Measurements from ENCODE around the gene ZNF385C.

Gene ZNF385C

DNA sequence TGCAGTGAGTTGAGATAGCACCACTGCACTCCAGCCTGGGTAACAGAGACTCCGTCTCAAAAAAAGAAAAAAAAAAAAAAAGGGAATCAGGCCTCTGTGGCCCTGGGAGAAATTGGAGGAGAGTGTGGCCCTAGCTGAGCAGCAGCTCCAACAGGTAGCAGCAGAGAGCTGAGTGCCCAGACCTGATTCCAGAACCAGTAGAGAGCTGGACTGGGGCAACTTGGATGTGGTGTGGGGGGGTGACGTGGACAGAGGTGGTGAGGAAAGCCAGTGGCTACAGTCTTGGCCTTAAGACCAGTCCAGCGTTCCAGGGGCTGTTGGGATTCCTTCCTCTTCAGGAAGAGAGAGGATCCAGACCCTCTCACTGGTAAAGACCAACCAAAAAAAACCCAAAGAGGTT is 26.0 kb upstream of the ZNF385C start:
- no peak for DNase-seq

GRCh38 chr17:42122371-42123303 is 24.4 kb upstream of the ZNF385C start, which contains the start of gene HSPB9:
Gene HSPB9, plus strand, starts transcription at chr17:42122804. Its CDS starts 47 bp downstream, at chr17:42122851.
- no peak for DNase-seq

GRCh38 chr17:42120770-42121769 is 22.8 kb upstream of the ZNF385C start, which contains the start of gene KAT2A:
Gene KAT2A, minus strand, starts transcription at chr17:42121367. Its CDS starts 63 bp downstream, at chr17:42121304.
- peak; percentile 90 for DNase-seq

DNA sequence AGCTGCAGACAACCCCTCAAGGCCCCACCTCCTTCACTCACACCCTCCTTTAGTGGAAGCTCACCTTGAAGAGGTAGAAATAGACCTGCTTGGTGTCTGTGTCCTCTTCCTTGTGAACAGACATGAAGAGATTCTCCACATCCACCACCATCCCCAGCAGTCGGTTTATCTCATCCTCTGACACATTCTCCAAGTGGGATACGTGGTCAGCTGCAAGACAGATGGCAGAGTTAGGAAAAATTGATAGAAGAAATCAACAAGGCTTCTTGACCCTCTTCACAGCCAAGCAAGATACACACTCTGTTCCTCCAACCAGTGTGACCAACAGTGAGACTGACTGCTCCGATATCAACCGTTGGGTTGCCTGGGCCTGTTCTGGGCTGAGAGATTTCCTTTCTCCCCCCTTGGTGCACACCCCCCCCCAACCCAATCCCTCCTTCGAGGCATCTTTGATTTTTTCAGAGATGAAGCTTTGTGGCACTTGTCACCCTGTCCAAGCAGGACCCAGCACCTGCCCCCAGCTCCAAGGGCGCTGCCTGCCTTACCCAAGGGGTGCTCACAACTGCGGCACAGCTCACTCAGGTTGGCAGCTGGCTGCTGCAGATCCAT is 22.0 kb upstream of the ZNF385C start:
- DNase-seq, result no peak

DNA sequence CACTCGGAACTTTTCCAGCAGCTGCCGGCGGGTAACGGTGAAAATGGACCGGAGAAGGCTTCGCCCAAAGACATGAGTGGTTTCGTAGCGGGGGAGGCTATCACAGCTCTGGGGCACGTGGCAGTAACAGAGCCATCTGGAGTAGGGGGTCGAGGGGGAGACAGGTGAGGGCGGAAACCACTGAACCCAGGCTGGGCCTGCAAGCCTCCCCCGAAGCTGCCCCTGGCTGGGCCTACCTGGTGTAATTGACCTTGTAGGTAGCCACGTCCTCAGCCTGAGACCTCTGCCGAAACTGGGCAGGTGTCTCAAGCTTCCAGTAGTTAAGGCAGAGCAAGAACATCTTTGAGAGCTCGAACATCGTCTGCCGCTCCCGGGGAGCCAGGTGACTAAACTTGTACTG is 21.0 kb upstream of the ZNF385C start:
- DNase-seq, result no peak

GRCh38 chr17:42118545-42118944 is 20.3 kb upstream of the ZNF385C start:
- DNase-seq, result no peak

DNA sequence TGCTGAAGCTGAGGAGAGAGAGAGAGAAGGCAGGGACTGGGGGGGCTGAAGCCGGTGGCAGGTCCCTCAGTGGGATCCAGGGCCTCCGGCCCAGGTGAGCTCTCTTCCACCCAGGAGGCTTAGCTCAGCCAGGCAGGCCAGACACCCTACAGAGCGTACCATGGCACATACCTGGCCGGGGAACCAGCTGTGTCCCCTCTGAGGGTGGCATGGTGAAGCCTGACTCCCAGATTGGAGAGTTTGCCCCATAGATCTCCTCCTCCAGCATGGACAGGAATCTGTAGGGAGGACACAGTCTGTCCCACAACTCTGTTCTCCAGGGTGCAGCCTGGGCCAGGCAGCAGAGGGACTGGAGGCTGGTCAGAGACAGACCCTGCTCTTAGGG is 19.8 kb upstream of the ZNF385C start:
- DNase-seq, result no peak

GRCh38 chr17:42117397-42118125 is 19.3 kb upstream of the ZNF385C start:
- no peak for DNase-seq

DNA sequence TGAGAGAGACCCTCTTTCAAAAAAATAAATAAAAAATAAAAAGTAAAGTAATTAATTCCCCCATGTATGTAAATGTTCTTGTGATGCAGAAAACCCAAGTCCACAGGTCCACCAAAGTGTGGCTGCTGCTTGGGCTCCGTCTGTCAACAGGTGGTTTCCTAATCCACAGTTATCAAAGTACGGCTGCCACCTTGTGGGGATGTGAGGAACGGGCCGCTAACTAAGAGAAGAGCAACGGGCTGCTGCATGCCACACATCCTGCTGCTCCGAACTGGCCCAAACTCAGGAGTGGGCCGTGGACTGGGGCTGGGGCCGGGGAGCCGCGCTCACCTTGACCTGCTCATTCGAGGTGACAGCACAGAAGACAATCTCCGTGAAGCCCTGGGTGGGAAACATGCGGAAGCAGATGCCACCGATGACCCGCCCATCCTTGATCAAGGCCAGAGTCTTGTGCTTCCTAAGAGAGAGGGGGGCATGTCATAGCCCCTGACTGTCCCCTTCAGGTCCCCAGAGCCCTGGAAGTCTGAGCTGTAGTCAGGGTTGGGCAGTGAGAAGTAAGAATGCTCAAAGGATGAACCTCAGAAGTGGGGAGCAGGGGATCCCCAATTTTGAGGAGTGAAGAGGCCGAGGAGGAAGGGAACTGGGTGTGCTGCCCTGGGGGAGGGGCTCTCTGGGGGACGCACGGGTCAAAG is 18.6 kb upstream of the ZNF385C start:
- DNase-seq, result peak; percentile 78

- no peak for DNase-seq
Measured at GRCh38 chr17:42114118-42114517, 15.8 kb upstream of the ZNF385C start.

DNA sequence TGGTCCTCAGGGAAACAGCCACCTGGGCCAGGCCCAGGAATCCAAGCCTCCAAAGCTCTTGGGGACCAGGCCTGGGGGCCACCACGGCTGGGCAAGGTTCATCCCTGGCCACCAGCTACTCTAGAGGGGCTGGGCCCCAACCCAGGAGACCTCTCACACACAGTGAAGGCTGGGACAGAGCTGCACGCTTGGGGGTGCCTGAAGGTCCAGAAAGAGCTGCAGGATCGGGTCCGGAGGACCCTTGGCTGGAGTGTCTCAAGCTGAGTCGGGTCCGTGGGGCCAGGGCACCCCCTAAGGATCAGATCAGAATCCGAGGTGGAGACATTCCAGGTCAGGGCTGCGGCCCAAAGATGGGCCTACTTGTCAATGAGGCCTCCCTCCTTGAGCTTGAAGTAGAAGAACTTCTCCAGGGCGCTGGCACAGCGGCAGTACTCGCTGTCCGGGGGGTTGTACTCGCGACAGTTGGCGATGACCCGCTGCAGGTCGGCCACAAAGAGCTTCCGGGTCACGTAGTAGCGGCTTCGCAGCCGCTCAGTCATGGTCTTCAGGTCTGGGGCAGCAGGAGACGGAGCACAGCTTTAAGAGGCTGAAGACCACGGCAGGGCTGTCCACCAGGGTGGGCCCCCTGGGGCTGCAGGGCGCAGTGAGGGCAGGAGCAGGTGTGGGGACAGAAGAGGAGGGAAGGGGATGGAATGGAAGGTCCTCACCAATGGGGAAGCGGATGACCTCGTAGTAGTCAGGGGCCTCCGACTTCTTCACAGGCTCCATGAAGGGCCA is 15.2 kb upstream of the ZNF385C start:
- no peak for DNase-seq

DNA sequence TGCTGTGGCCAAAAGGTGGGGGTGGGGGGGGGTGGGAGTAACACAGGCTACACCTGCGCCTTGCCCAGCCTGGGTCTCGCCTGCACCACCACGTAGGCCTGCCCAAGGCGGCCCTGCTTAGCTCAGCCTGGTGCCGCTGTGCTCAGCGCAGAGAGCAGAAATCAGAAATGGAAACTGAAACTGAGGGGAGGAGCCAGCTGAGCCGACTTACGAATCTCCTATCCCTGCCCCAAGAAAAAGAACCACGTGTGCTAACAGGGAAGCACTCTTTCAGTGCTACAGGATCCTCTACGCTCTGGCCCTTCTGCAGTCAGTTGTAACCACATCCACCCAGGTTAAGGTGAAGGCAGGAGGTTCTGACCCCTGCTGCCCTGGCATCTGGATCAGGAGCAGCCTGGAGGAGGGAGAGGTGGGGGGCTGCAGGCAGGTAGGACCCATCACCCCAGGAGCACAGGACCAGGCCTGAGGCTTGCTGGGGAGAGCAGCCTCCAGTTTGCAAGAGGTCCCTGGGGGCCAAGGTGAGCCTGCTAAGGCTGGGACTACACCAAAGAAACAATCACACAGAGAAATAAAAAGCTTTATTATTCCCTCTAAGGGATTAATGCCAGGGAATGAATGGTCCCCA is 14.4 kb upstream of the ZNF385C start, which contains the start of gene DHX58:
DHX58 (minus strand) TSS at position 163 of the 625 bp plus-strand sequence. CDS start 822 bp downstream, outside the sequence.
- DNase-seq, result peak; percentile 71

DNA sequence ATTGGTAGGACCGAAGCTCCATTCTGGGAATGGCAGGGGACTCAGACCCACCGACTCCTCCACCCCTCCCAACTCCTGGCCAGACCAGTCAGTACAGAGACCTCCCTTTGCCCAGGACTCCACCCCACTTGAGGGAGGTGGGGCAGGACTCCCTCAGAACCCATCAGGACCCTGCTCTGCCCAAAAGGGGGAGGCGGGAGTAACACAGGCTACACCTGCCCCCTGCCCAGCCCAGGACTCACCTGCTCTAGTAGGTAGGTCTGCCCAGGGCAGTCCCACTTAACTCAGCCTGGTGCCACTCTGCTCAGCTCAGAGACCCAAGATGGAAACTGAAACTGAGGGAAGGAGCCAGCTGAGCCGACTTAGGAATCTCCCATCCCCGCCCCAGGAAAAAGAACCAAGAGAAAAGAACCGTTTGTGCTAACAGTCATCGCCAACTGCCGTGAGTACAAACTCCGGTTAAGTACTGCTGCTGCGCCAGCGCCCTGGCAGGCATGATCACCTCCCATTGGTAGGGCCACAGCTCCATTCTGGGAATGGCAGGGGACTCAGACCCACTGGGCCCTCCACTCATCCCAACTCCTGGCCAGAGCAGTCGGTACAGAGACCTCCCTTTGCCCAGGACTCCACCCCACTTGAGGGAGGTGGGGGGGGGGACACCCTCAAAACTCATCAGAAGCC is 13.7 kb upstream of the ZNF385C start:
- DNase-seq, result no peak

DNA sequence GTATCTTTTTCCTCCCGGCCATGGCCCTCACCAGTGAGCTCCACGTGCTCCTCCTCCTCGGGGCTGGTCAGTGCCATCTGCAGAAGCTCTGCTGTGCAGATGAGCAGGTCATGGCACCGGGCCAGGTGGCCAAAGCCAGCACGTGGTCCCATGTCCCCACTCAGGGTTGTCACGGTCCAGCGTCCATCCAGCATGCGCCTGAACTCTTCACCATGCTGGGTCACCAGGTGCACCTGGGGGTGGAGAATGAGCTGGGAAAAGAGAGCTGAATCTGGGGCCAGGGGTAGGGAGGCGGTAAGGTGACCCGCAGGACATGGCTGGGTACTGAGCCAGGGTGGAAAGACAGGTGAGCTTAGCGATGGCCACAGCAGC is 13.0 kb upstream of the ZNF385C start:
- no peak for DNase-seq

DNA sequence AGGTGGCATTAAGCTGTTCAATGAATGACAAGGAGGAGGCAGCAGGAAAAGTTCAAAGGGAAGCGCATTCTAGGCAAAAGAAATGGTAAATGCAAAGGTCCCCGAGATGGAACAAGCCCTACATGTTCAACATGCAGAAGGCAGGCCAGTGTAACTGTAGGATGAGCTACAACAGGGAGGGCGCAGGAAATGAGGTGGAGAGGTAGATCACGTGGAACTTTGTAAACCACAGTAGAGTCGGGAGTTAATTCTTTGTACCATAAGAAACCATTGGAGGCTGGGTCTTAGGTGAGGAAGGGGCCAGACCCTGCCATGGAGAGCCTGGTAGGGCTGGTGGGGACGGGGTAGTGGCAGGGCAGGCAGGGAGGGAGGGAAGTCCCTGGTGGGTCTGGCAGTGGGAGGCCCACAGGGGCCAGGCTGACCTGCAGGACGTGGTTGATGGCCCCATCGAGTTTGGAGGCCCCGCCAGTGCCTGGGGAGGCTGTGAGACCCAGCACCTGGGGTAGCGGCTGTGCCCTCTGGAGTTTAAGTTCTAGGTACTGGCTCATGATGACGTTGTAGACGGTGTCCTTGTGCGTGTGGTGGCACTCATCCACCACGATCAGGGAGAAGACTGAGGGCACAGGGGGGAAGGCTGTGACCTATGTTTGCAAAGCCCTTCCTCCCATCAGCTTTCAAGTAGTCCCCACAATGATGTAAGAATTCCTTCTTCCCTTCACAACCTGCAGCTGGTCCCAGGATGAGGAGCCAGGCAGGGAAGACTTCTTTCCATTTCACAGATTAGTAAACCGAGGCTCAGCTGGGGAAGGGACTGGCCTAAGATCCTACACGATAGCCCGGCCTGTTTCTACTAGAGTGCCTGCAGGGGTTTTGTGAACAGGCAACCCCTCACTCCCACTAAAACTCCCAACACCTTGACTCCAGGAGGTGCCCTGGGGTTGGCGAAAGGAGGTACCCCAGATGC is 12.3 kb upstream of the ZNF385C start:
- DNase-seq, result no peak

DNA sequence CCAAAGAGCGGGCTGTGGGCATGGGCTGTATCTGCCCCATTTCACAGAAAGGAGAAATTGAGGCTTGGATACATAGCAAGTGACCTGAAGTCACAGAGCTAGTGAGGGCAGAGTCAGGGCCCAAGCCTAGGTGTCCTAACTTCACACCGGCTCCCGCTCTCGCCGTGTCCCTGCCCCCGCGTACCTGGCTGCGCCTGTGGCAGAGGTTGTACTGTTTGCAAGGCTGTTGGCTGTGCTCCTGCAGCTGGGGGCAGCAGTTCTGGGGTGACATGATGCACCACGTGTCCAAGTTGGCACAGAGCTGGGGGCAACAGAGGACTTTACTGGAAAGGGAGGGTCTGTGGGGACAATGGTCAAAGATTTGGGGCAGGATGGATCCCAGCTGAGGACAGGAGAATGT is 10.8 kb upstream of the ZNF385C start:
- no peak for DNase-seq

GRCh38 chr17:42107597-42108576 is 9.6 kb upstream of the ZNF385C start:
- peak; percentile 11 for DNase-seq
